HepG2 (cell line): Measurements from ENCODE around the gene ATAD3C. TPM values are rescaled to one million over a fixed set of nuclear protein-coding genes. Genes with fewer than 3 reads are reported as not detected.

Source experiments
- ATAC-seq: fragments of 200-7000 bp; cut with Tn5 transposase; 3 replicates; pipeline ENCODE4 v1.9.1; 2020; ENCODE audit warnings: mild to moderate bottlenecking, moderate library complexity
- BruUV-seq: library from RNA; stranded (reverse); fragments of 400-500 nt; replicated peaks from 2 replicates; lab custom pipeline; 2021; lab: Mats Ljungman, UMichigan
- CTCF ChIA-PET: fragments of 300-600 bp; formaldehyde crosslinking; extraction: SDS; loops from one replicate; lab custom pipeline; 2021; ENCODE audit warnings: low total read pairs, inconsistent platforms, low intra/inter-chr PET ratio; lab: Yijun Ruan, JAX
- POLR2A ChIA-PET: fragments of 350-600 bp; sonication (Branson Sonifier 250); formaldehyde crosslinking; loops from one replicate; lab custom pipeline; 2020; ENCODE audit warnings: antibody characterized with exemption, inconsistent platforms; lab: Yijun Ruan, JAX
- DNase-seq: peaks from one replicate; pipeline ENCODE4 v3.0.0-alpha.2; 2015; ENCODE audit warnings: low spot score
- FAIRE-seq: peaks from 3 replicates; lab custom pipeline; 2011; peaks lifted over from hg19 to GRCh38; lab: Jason Lieb, UNC
- H2AFZ ChIP-seq: one replicate; pipeline ENCODE4 v1.6.1; 2011; ENCODE audit warnings: low read length, inconsistent platforms
- H3K27ac ChIP-seq: fragments of 300-600 bp; 3 replicates; pipeline ENCODE4 v1.8.0; 2011; ENCODE audit warnings: mixed run types, mild to moderate bottlenecking, mixed read lengths, low read length, inconsistent platforms; ENCODE audit not compliant: insufficient read depth; ENCODE audit errors: extremely low read length
- H3K27me3 ChIP-seq, 2 experiments: fragments of 200-600 bp in 1 of 2; 2 replicates in 1 of 2; 3 replicates in 1 of 2; pipeline versions ENCODE4 v1.6.0 to v1.8.0; 2011; ENCODE audit warnings: low read length in 2 of 2, mild to moderate bottlenecking in 2 of 2, moderate library complexity in 2 of 2, inconsistent platforms in 1 of 2; ENCODE audit not compliant: insufficient read depth in 2 of 2, control insufficient read depth in 1 of 2
- H3K36me3 ChIP-seq, 2 experiments: fragments of 200-600 bp in 1 of 2; replicated peaks in 1 of 2; 2 replicates in 1 of 2; 3 replicates in 1 of 2; pipeline versions ENCODE4 v1.5.1 to v1.8.0; 2011; ENCODE audit warnings: low read length in 2 of 2, inconsistent platforms in 1 of 2; ENCODE audit not compliant: insufficient read depth in 2 of 2, control insufficient read depth in 1 of 2
- H3K4me1 ChIP-seq: 2 replicates; pipeline ENCODE4 v1.5.1; 2012; ENCODE audit warnings: low read length, inconsistent platforms; ENCODE audit not compliant: insufficient read depth
- H3K4me2 ChIP-seq: 2 replicates; pipeline ENCODE4 v1.6.0; 2011; ENCODE audit warnings: low read depth, low read length, inconsistent platforms
- H3K4me3 ChIP-seq, 3 experiments: fragments of 200-600 bp in 1 of 3; sonication (generic), shearing (Covaris generic) in 1 of 3; replicated peaks in 1 of 3; 2 replicates each; pipeline ENCODE4 v1.5.1; 2011 to 2016; ENCODE audit warnings: low read length in 3 of 3, inconsistent platforms in 2 of 3, low read depth in 2 of 3, mild to moderate bottlenecking in 2 of 3, control low read depth in 1 of 3, mixed read lengths in 1 of 3; ENCODE audit not compliant: insufficient read depth in 1 of 3
- H3K79me2 ChIP-seq: one replicate; pipeline ENCODE4 v1.6.1; 2011; ENCODE audit warnings: low read length, inconsistent platforms; ENCODE audit not compliant: insufficient read depth
- H3K9ac ChIP-seq: 2 replicates; pipeline ENCODE4 v1.6.0; 2011; ENCODE audit warnings: mild to moderate bottlenecking, low read depth, low read length, inconsistent platforms; ENCODE audit not compliant: insufficient read depth
- H3K9me3 ChIP-seq: 2 replicates; pipeline ENCODE4 v1.5.1; 2012; ENCODE audit warnings: mild to moderate bottlenecking, low read length
- H4K20me1 ChIP-seq: 2 replicates; pipeline ENCODE4 v1.6.0; 2011; ENCODE audit warnings: inconsistent platforms, mild to moderate bottlenecking, low read length, moderate library complexity; ENCODE audit not compliant: insufficient read depth
- DMTF1 ChIP-seq: sonication (generic); formaldehyde crosslinking; IDR thresholded peaks from 2 replicates; pipeline ENCODE4 v1.4.0; 2020; ENCODE audit warnings: mild to moderate bottlenecking, missing genetic modification reagents
- HNRNPL ChIP-seq: fragments of 200-400 bp; formaldehyde crosslinking; IDR thresholded peaks from 2 replicates; pipeline ENCODE4 v1.6.1; 2017; ENCODE audit warnings: mild to moderate bottlenecking, low read depth, low read length
- KDM5A ChIP-seq: fragments of 200-600 bp; sonication (generic); IDR thresholded peaks from 2 replicates; pipeline ENCODE4 v1.7.0; 2018; ENCODE audit warnings: antibody characterized with exemption, mild to moderate bottlenecking, low read length, borderline replicate concordance
- MIER3 ChIP-seq: IDR thresholded peaks from 2 replicates; pipeline ENCODE4 v1.6.1; 2016; ENCODE audit warnings: missing compliant biosample characterization, borderline replicate concordance
- POGK ChIP-seq: sonication (generic); formaldehyde crosslinking; conservative IDR thresholded peaks from 2 replicates; pipeline ENCODE4 v1.8.0; 2022; ENCODE audit warnings: mild to moderate bottlenecking, moderate library complexity, missing genetic modification reagents
- STAT6 ChIP-seq: sonication (generic); formaldehyde crosslinking; IDR thresholded peaks from 2 replicates; pipeline ENCODE4 v1.4.0; 2020; ENCODE audit warnings: missing genetic modification reagents, mild to moderate bottlenecking, borderline replicate concordance
- TCF7 ChIP-seq: sonication (generic); IDR thresholded peaks from 2 replicates; pipeline ENCODE4 v1.6.1; 2016; ENCODE audit warnings: antibody characterized with exemption, low read depth
- ZNF589 ChIP-seq: sonication (generic); formaldehyde crosslinking; conservative IDR thresholded peaks from 2 replicates; pipeline ENCODE4 v1.8.0; 2022; ENCODE audit warnings: mild to moderate bottlenecking, moderate library complexity, missing genetic modification reagents
- WGBS: methylation state at CpG from one replicate; pipeline ENCODE4 v1.1.6; 2017; ENCODE audit warnings: low lambda C conversion rate; 5-methylcytosine and 5-hydroxymethylcytosine counted together
- in situ Hi-C: cut with HindIII; loops from 2 replicates; pipeline ENCODE4 v1.10.0; 2017; ENCODE audit warnings: low pct_unique_long_range_greater_than_20kb; ENCODE audit not compliant: extremely low pct_ligation_motif_present
- intact Hi-C: fragments of 100-400 bp; cut with micrococcal nuclease; formaldehyde crosslinking; loops from one replicate; pipeline ENCODE4 v1.10.0; 2022; ENCODE audit not compliant: unreplicated experiment
- polyA plus RNA-seq, 8 experiments: library from polyadenylated mRNA; depleted of rRNA in 3 of 8; stranded (reverse) in 7 of 8; unstranded in 1 of 8; fragments of >200 nt; fragmentation: Illumina TruSeq in 4 of 8; extraction: Trizol in 4 of 8; gene quantifications; 2 replicates each; pipeline versions ENCODE4 v1.2.1 to v1.2.3, GENCODE V29; 2011 to 2016; ENCODE audit warnings: low read depth in 4 of 8, missing spikeins in 1 of 8, mixed read lengths in 1 of 8; ENCODE audit not compliant: insufficient read depth in 1 of 8
- total RNA-seq, 5 experiments: library from RNA; depleted of rRNA; stranded (reverse); fragments of >200 nt; fragmentation: Illumina TruSeq; extraction: Trizol; gene quantifications; 2 replicates each; pipeline ENCODE4 v1.2.3, GENCODE V29; 2016; ENCODE audit warnings: low read depth in 1 of 5
- TF ChIP-seq, protein P1 (sequence below): sonication (generic); formaldehyde crosslinking; IDR thresholded peaks from 2 replicates; pipeline ENCODE4 v1.4.0; 2020; ENCODE audit warnings: missing genetic modification reagents, borderline replicate concordance

ATAD3C gene
- total and polyA plus RNA-seq, 2 of the 13 experiments (the other 11 are each of a cell fraction or from before 2014, with no cell fraction given) = 2.4 to 3.2 TPM

GRCh38 chr1:1517973-1518620 lies 68.6 kb downstream of the ATAD3C start:
- H4K20me1 ChIP-seq = no peaks in the 10 kb centered on the region
- H3K27me3 ChIP-seq = no peaks in the 10 kb centered on the region
- H3K79me2 ChIP-seq = peaks cover 12% of the 10 kb centered on the region
- WGBS = 97% methylated on average over 26 of the region's 28 CpGs
- in situ Hi-C loops = no loop called here
- ATAC-seq (no peak), FAIRE-seq (no peak), DNase-seq (no peak)
- peaks cover 6 to 30% of the 10 kb centered on the region in 2 experiments; a peak in 4 of 5 replicates for H3K36me3 ChIP-seq
- TF ChIP-seq DMTF1 (CRISPR knock-in tag) = no peak
- no peak for TF ChIP-seq TCF7
- TF ChIP-seq MIER3 (CRISPR knock-in tag) = no peak
- TF ChIP-seq, protein P1, sequence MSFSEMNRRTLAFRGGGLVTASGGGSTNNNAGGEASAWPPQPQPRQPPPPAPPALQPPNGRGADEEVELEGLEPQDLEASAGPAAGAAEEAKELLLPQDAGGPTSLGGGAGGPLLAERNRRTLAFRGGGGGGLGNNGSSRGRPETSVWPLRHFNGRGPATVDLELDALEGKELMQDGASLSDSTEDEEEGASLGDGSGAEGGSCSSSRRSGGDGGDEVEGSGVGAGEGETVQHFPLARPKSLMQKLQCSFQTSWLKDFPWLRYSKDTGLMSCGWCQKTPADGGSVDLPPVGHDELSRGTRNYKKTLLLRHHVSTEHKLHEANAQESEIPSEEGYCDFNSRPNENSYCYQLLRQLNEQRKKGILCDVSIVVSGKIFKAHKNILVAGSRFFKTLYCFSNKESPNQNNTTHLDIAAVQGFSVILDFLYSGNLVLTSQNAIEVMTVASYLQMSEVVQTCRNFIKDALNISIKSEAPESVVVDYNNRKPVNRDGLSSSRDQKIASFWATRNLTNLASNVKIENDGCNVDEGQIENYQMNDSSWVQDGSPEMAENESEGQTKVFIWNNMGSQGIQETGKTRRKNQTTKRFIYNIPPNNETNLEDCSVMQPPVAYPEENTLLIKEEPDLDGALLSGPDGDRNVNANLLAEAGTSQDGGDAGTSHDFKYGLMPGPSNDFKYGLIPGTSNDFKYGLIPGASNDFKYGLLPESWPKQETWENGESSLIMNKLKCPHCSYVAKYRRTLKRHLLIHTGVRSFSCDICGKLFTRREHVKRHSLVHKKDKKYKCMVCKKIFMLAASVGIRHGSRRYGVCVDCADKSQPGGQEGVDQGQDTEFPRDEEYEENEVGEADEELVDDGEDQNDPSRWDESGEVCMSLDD (CRISPR knock-in tag) = no peak
- TF ChIP-seq KDM5A = no peak
- no peak for TF ChIP-seq STAT6 (CRISPR knock-in tag)
- TF ChIP-seq POGK = no peak
- 0 out of 2 replicates have a peak, but pooled peaks have one; percentile 40 for TF ChIP-seq HNRNPL
- TF ChIP-seq ZNF589 (CRISPR knock-in tag) = no peak
- no peak overlapping the region for H2AFZ ChIP-seq
- H3K9me3 ChIP-seq = no peaks in the 10 kb centered on the region
- ChIA-PET CTCF (no interaction called here), POLR2A (no interaction called here)
- intact Hi-C loops = no loop called here
- no peaks in the 10 kb centered on the region for H3K4me1 ChIP-seq
- H3K27ac ChIP-seq = no peak overlapping the region
- BruUV-seq = no TSS peak
- no peak overlapping the region for H3K9ac ChIP-seq
- H3K4me2 ChIP-seq = no peak overlapping the region
- no peak overlapping the region for H3K4me3 ChIP-seq
